Measurements from ENCODE around the gene PANX1. TPM values are rescaled to one million over a fixed set of nuclear protein-coding genes. Genes with fewer than 3 reads are reported as not detected.

The PANX1 gene
- total RNA-seq, 2 experiments from 2014 or later, result 11.3 to 16.5 TPM

- no peak overlapping the region for H2AFZ ChIP-seq (ENCODE audit: low read length)
- no peaks in the 10 kb centered on the region for H3K79me2 ChIP-seq (ENCODE audit: insufficient read depth, low read depth, low read length)
- peaks cover 5% of the 10 kb centered on the region; the same call in 1 of the 2 replicates for H4K20me1 ChIP-seq (ENCODE audit: insufficient read depth, low read length)
- H3K36me3 ChIP-seq (ENCODE audit: insufficient read depth, low read length), result no peaks in the 10 kb centered on the region
- ChIA-PET CTCF (ENCODE audit: unreplicated experiment) (no interaction called here), POLR2A (no interaction called here)
- H3K4me1 ChIP-seq (ENCODE audit: insufficient read depth, low read length, poor library complexity, severe bottlenecking), result no peaks in the 10 kb centered on the region
- H3K4me3 ChIP-seq (ENCODE audit: low read depth, low read length, poor library complexity, severe bottlenecking), result no peak overlapping the region
- BruUV-seq (replicated peaks), result no TSS peak
- H3K9me2 ChIP-seq (ENCODE audit: insufficient read depth, low read length), result no peaks in the 10 kb centered on the region
- no peak for DNase-seq (ENCODE audit: low spot score)
- intact Hi-C loops (cut with micrococcal nuclease; ENCODE audit: unreplicated experiment), result no loop called here
- no peak overlapping the region for H3K27ac ChIP-seq (ENCODE audit: low read depth, low read length, poor library complexity, severe bottlenecking)
- no peaks in the 10 kb centered on the region for H3K9me3 ChIP-seq (ENCODE audit: low read length)
- TF ChIP-seq CTCF (conservative IDR thresholded peaks at IDR 0.05; ENCODE audit: low read length), result no peak
- no peak for TF ChIP-seq EZH2phosphoT487 (IDR thresholded peaks at IDR 0.05; ENCODE audit: borderline replicate concordance, low read depth, low read length)
- no peak overlapping the region for H3K4me2 ChIP-seq (ENCODE audit: low read length)
These were observed 40.9 kb downstream of the PANX1 start for GRCh38 chr11:94169516-94169915.

- Histone ChIP-seq H3K4me1 (ENCODE audit: insufficient read depth, low read length, poor library complexity, severe bottlenecking) (no peaks in the 10 kb centered on the region), H2AFZ (ENCODE audit: low read length) (no peak overlapping the region), H3K79me2 (ENCODE audit: insufficient read depth, low read depth, low read length) (no peaks in the 10 kb centered on the region), H3K4me3 (ENCODE audit: low read depth, low read length, poor library complexity, severe bottlenecking) (no peak overlapping the region), H3K27ac (ENCODE audit: low read depth, low read length, poor library complexity, severe bottlenecking) (no peak overlapping the region), H3K36me3 (ENCODE audit: insufficient read depth, low read length) (no peaks in the 10 kb centered on the region), H3K9me3 (ENCODE audit: low read length) (no peaks in the 10 kb centered on the region), H3K4me2 (ENCODE audit: low read length) (no peak overlapping the region), H3K9me2 (ENCODE audit: insufficient read depth, low read length) (no peaks in the 10 kb centered on the region), H4K20me1 (ENCODE audit: insufficient read depth, low read length) (peaks cover 5% of the 10 kb centered on the region; the same call in 1 of the 2 replicates)
- ChIA-PET POLR2A (no interaction called here), CTCF (ENCODE audit: unreplicated experiment) (no interaction called here)
- TF ChIP-seq CTCF (conservative IDR thresholded peaks at IDR 0.05; ENCODE audit: low read length) (no peak), EZH2phosphoT487 (IDR thresholded peaks at IDR 0.05; ENCODE audit: borderline replicate concordance, low read depth, low read length) (no peak)
- DNase-seq (ENCODE audit: low spot score), result no peak
- BruUV-seq (replicated peaks), result no TSS peak
- intact Hi-C loops (cut with micrococcal nuclease; ENCODE audit: unreplicated experiment), result no loop called here
These were observed 41.4 kb downstream of the PANX1 start for GRCh38 chr11:94169930-94170545.

- H3K4me2 ChIP-seq (ENCODE audit: low read length), result no peak overlapping the region
- ChIA-PET POLR2A (interaction anchor here (0.9 kb wide), 1 partner anchor 387 kb away, joined by 3 read pairs; the partner anchor contains the start of gene MED17), CTCF (ENCODE audit: unreplicated experiment) (no interaction called here)
- intact Hi-C loops (cut with micrococcal nuclease; ENCODE audit: unreplicated experiment), result no loop called here
- no peaks in the 10 kb centered on the region for H3K9me3 ChIP-seq (ENCODE audit: low read length)
- no peak overlapping the region for H3K27ac ChIP-seq (ENCODE audit: low read depth, low read length, poor library complexity, severe bottlenecking)
- H3K36me3 ChIP-seq (ENCODE audit: insufficient read depth, low read length), result no peaks in the 10 kb centered on the region
- H4K20me1 ChIP-seq (ENCODE audit: insufficient read depth, low read length), result peaks cover 5% of the 10 kb centered on the region; the same call in 1 of the 2 replicates
- no peaks in the 10 kb centered on the region for H3K79me2 ChIP-seq (ENCODE audit: insufficient read depth, low read depth, low read length)
- H3K9me2 ChIP-seq (ENCODE audit: insufficient read depth, low read length), result no peaks in the 10 kb centered on the region
- no TSS peak for BruUV-seq (replicated peaks)
- DNase-seq (ENCODE audit: low spot score), result no peak
- no peaks in the 10 kb centered on the region for H3K4me1 ChIP-seq (ENCODE audit: insufficient read depth, low read length, poor library complexity, severe bottlenecking)
- TF ChIP-seq EZH2phosphoT487 (IDR thresholded peaks at IDR 0.05; ENCODE audit: borderline replicate concordance, low read depth, low read length), result no peak
- no peak for TF ChIP-seq CTCF (conservative IDR thresholded peaks at IDR 0.05; ENCODE audit: low read length)
- H2AFZ ChIP-seq (ENCODE audit: low read length), result no peak overlapping the region
- no peak overlapping the region for H3K4me3 ChIP-seq (ENCODE audit: low read depth, low read length, poor library complexity, severe bottlenecking)
These were observed 42.3 kb downstream of the PANX1 start for GRCh38 chr11:94170953-94171352.
